Measurements from ENCODE around the gene NCKAP5. TPM values are rescaled to one million over a fixed set of nuclear protein-coding genes. Genes with fewer than 3 reads are reported as not detected.

The NCKAP5 gene
- total and polyA plus RNA-seq, 2 of the 8 experiments (the other 6 are each of a cell fraction or from before 2014, with no cell fraction given), result 0.27 to 0.86 TPM

DNA sequence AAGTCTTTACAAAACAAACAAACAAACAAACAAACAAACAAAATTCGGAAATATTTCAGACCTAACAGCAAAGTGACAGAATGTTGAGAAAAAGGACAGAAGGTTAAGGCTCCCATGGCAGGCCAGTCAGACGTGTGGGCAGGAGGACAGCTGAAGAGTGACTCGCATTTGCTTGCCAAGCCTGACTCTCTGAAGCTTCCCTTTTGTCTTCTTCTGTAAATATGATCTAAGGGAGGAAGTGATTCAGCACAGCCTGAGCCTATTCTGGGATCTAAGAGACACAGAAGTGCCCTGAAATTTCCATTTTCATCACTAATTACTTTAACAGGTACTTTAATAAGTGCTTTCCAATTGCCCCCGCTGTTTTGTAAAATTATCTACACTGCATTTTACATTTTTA, 764.2 kb downstream of the NCKAP5 start (continued):
- TF ChIP-seq, protein P1, sequence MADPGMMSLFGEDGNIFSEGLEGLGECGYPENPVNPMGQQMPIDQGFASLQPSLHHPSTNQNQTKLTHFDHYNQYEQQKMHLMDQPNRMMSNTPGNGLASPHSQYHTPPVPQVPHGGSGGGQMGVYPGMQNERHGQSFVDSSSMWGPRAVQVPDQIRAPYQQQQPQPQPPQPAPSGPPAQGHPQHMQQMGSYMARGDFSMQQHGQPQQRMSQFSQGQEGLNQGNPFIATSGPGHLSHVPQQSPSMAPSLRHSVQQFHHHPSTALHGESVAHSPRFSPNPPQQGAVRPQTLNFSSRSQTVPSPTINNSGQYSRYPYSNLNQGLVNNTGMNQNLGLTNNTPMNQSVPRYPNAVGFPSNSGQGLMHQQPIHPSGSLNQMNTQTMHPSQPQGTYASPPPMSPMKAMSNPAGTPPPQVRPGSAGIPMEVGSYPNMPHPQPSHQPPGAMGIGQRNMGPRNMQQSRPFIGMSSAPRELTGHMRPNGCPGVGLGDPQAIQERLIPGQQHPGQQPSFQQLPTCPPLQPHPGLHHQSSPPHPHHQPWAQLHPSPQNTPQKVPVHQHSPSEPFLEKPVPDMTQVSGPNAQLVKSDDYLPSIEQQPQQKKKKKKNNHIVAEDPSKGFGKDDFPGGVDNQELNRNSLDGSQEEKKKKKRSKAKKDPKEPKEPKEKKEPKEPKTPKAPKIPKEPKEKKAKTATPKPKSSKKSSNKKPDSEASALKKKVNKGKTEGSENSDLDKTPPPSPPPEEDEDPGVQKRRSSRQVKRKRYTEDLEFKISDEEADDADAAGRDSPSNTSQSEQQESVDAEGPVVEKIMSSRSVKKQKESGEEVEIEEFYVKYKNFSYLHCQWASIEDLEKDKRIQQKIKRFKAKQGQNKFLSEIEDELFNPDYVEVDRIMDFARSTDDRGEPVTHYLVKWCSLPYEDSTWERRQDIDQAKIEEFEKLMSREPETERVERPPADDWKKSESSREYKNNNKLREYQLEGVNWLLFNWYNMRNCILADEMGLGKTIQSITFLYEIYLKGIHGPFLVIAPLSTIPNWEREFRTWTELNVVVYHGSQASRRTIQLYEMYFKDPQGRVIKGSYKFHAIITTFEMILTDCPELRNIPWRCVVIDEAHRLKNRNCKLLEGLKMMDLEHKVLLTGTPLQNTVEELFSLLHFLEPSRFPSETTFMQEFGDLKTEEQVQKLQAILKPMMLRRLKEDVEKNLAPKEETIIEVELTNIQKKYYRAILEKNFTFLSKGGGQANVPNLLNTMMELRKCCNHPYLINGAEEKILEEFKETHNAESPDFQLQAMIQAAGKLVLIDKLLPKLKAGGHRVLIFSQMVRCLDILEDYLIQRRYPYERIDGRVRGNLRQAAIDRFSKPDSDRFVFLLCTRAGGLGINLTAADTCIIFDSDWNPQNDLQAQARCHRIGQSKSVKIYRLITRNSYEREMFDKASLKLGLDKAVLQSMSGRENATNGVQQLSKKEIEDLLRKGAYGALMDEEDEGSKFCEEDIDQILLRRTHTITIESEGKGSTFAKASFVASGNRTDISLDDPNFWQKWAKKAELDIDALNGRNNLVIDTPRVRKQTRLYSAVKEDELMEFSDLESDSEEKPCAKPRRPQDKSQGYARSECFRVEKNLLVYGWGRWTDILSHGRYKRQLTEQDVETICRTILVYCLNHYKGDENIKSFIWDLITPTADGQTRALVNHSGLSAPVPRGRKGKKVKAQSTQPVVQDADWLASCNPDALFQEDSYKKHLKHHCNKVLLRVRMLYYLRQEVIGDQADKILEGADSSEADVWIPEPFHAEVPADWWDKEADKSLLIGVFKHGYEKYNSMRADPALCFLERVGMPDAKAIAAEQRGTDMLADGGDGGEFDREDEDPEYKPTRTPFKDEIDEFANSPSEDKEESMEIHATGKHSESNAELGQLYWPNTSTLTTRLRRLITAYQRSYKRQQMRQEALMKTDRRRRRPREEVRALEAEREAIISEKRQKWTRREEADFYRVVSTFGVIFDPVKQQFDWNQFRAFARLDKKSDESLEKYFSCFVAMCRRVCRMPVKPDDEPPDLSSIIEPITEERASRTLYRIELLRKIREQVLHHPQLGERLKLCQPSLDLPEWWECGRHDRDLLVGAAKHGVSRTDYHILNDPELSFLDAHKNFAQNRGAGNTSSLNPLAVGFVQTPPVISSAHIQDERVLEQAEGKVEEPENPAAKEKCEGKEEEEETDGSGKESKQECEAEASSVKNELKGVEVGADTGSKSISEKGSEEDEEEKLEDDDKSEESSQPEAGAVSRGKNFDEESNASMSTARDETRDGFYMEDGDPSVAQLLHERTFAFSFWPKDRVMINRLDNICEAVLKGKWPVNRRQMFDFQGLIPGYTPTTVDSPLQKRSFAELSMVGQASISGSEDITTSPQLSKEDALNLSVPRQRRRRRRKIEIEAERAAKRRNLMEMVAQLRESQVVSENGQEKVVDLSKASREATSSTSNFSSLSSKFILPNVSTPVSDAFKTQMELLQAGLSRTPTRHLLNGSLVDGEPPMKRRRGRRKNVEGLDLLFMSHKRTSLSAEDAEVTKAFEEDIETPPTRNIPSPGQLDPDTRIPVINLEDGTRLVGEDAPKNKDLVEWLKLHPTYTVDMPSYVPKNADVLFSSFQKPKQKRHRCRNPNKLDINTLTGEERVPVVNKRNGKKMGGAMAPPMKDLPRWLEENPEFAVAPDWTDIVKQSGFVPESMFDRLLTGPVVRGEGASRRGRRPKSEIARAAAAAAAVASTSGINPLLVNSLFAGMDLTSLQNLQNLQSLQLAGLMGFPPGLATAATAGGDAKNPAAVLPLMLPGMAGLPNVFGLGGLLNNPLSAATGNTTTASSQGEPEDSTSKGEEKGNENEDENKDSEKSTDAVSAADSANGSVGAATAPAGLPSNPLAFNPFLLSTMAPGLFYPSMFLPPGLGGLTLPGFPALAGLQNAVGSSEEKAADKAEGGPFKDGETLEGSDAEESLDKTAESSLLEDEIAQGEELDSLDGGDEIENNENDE (IDR thresholded peaks at IDR 0.05; ENCODE audit: insufficient replicate concordance, low read length), result no peak
- TF ChIP-seq TAF1 (IDR thresholded peaks at IDR 0.05; ENCODE audit: low read depth, low read length), result no peak
- no peak for TF ChIP-seq KDM5A (IDR thresholded peaks at IDR 0.05; ENCODE audit: low read length)
- TF ChIP-seq CHD2 (IDR thresholded peaks at IDR 0.05; ENCODE audit: low read length), result no peak
- no peak for TF ChIP-seq EP300 (IDR thresholded peaks at IDR 0.05; ENCODE audit: borderline replicate concordance in 1 of 2, low read depth in 2 of 2, low read length in 2 of 2)
- no peak for TF ChIP-seq BCL11A (IDR thresholded peaks at IDR 0.05; ENCODE audit: low read depth in 2 of 2, low read length in 2 of 2)
- TF ChIP-seq, protein P2, sequence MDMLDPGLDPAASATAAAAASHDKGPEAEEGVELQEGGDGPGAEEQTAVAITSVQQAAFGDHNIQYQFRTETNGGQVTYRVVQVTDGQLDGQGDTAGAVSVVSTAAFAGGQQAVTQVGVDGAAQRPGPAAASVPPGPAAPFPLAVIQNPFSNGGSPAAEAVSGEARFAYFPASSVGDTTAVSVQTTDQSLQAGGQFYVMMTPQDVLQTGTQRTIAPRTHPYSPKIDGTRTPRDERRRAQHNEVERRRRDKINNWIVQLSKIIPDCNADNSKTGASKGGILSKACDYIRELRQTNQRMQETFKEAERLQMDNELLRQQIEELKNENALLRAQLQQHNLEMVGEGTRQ (IDR thresholded peaks at IDR 0.05; ENCODE audit: low read length), result no peak
- no peak for TF ChIP-seq MAFK (IDR thresholded peaks at IDR 0.05; ENCODE audit: low read depth, low read length)
- no peak for TF ChIP-seq HDAC2 (IDR thresholded peaks at IDR 0.05; ENCODE audit: borderline replicate concordance in 1 of 2, low read depth in 2 of 2, low read length in 2 of 2)
- no peak for TF ChIP-seq RAD21 (IDR thresholded peaks at IDR 0.05 in 1 of 2, conservative IDR thresholded peaks at IDR 0.05 in 1 of 2; ENCODE audit: low read depth in 2 of 2, low read length in 2 of 2)
